H7 (cell line): ENCODE measurements around the gene EXOC4. TPM values are rescaled to one million over a fixed set of nuclear protein-coding genes. Genes with fewer than 3 reads are reported as not detected.

Experiments used
- DNase-seq: peaks from one replicate; pipeline ENCODE4 v3.0.0; 2012
- H3K27me3 ChIP-seq: 2 replicates; pipeline ENCODE4 v1.6.0; 2011; ENCODE audit warnings: mild to moderate bottlenecking, low read length; ENCODE audit not compliant: control insufficient read depth, insufficient read depth
- H3K36me3 ChIP-seq: replicated peaks from 2 replicates; pipeline ENCODE4 v1.5.1; 2011; ENCODE audit warnings: low read length; ENCODE audit not compliant: control insufficient read depth, insufficient read depth
- H3K4me3 ChIP-seq: 2 replicates; pipeline ENCODE4 v1.5.1; 2011; ENCODE audit warnings: low read depth, mild to moderate bottlenecking, control low read depth, low read length, moderate library complexity; ENCODE audit not compliant: insufficient read depth
- total RNA-seq: library from RNA; depleted of rRNA; stranded (reverse); fragments of >200 nt; shearing (Covaris generic); gene quantifications from 2 replicates; pipeline ENCODE4 v1.2.3, GENCODE V29; 2014

The EXOC4 gene
- total RNA-seq, 1 experiment from 2014 or later = 44.8 TPM

GRCh38 chr7:133428326-133428725 lies 175.4 kb downstream of the EXOC4 start:
- no peaks in the 10 kb centered on the region for H3K36me3 ChIP-seq
- no peak overlapping the region for H3K4me3 ChIP-seq
- H3K27me3 ChIP-seq = no peaks in the 10 kb centered on the region
- DNase-seq = no peak

- H3K27me3 ChIP-seq = no peaks in the 10 kb centered on the region
- no peak for DNase-seq
- H3K4me3 ChIP-seq = no peak overlapping the region
- no peaks in the 10 kb centered on the region for H3K36me3 ChIP-seq
Measured at GRCh38 chr7:133428876-133429275, 176.0 kb downstream of the EXOC4 start.

- Histone ChIP-seq H3K36me3 (no peaks in the 10 kb centered on the region), H3K27me3 (no peaks in the 10 kb centered on the region), H3K4me3 (no peak overlapping the region)
- DNase-seq = no peak
Measured at GRCh38 chr7:133429371-133429770, 176.5 kb downstream of the EXOC4 start.

- no peaks in the 10 kb centered on the region for H3K36me3 ChIP-seq
- H3K4me3 ChIP-seq = no peak overlapping the region
- H3K27me3 ChIP-seq = no peaks in the 10 kb centered on the region
- no peak for DNase-seq
Measured at GRCh38 chr7:133431134-133431724, 178.4 kb downstream of the EXOC4 start.

- Histone ChIP-seq H3K4me3 (no peak overlapping the region), H3K27me3 (no peaks in the 10 kb centered on the region), H3K36me3 (no peaks in the 10 kb centered on the region)
- DNase-seq = no peak
Measured at GRCh38 chr7:133433165-133433812, 180.4 kb downstream of the EXOC4 start.

- no peak for DNase-seq
- Histone ChIP-seq H3K36me3 (no peaks in the 10 kb centered on the region), H3K27me3 (no peaks in the 10 kb centered on the region), H3K4me3 (no peak overlapping the region)
Measured at GRCh38 chr7:133434246-133434865, 181.5 kb downstream of the EXOC4 start.

GRCh38 chr7:133436014-133436428 lies 183.1 kb downstream of the EXOC4 start:
- no peak for DNase-seq
- Histone ChIP-seq H3K4me3 (no peak overlapping the region), H3K36me3 (no peaks in the 10 kb centered on the region), H3K27me3 (no peaks in the 10 kb centered on the region)

GRCh38 chr7:133437544-133437943 lies 184.7 kb downstream of the EXOC4 start:
- no peaks in the 10 kb centered on the region for H3K27me3 ChIP-seq
- H3K36me3 ChIP-seq = no peaks in the 10 kb centered on the region
- no peak for DNase-seq
- no peak overlapping the region for H3K4me3 ChIP-seq

- H3K36me3 ChIP-seq = no peaks in the 10 kb centered on the region
- DNase-seq = no peak
- H3K4me3 ChIP-seq = no peak overlapping the region
- H3K27me3 ChIP-seq = no peaks in the 10 kb centered on the region
Measured at GRCh38 chr7:133442818-133443217, 189.9 kb downstream of the EXOC4 start.

GRCh38 chr7:133445617-133446016 lies 192.7 kb downstream of the EXOC4 start:
- H3K27me3 ChIP-seq = no peaks in the 10 kb centered on the region
- H3K36me3 ChIP-seq = no peaks in the 10 kb centered on the region
- H3K4me3 ChIP-seq = no peak overlapping the region
- DNase-seq = no peak

GRCh38 chr7:133448012-133448411 lies 195.1 kb downstream of the EXOC4 start:
- Histone ChIP-seq H3K36me3 (no peaks in the 10 kb centered on the region), H3K4me3 (no peak overlapping the region), H3K27me3 (no peaks in the 10 kb centered on the region)
- DNase-seq = no peak

GRCh38 chr7:133452577-133452976 lies 199.7 kb downstream of the EXOC4 start:
- Histone ChIP-seq H3K27me3 (no peaks in the 10 kb centered on the region), H3K4me3 (no peak overlapping the region), H3K36me3 (no peaks in the 10 kb centered on the region)
- no peak for DNase-seq

- Histone ChIP-seq H3K27me3 (no peaks in the 10 kb centered on the region), H3K4me3 (no peak overlapping the region), H3K36me3 (no peaks in the 10 kb centered on the region)
- no peak for DNase-seq
Measured at GRCh38 chr7:133458688-133459087, 205.8 kb downstream of the EXOC4 start.

GRCh38 chr7:133461421-133461820 lies 208.5 kb downstream of the EXOC4 start:
- no peak for DNase-seq
- no peak overlapping the region for H3K4me3 ChIP-seq
- no peaks in the 10 kb centered on the region for H3K27me3 ChIP-seq
- H3K36me3 ChIP-seq = no peaks in the 10 kb centered on the region

GRCh38 chr7:133475655-133476054 lies 222.8 kb downstream of the EXOC4 start:
- H3K4me3 ChIP-seq = no peak overlapping the region
- no peak for DNase-seq
- no peaks in the 10 kb centered on the region for H3K36me3 ChIP-seq
- no peaks in the 10 kb centered on the region for H3K27me3 ChIP-seq
